Thoracic aorta (tissue), 2 donors: Measurements from ENCODE around the gene OR6M1. TPM values are rescaled to one million over a fixed set of nuclear protein-coding genes. Genes with fewer than 3 reads are reported as not detected.

Experiments used
- ATAC-seq: fragments of 150-250 bp; one replicate; pipeline ENCODE4 v1.8.0; 2017; ENCODE audit warnings: low read depth; ENCODE audit not compliant: insufficient number of reproducible peaks, low FRiP score
- DNase-seq: peaks from one replicate; pipeline ENCODE4 v3.0.0-alpha.2; 2020; ENCODE audit warnings: low spot score
- H3K27ac ChIP-seq, 2 donors: fragments of 200-600 bp; sonication (generic); 1 replicate in 1 of 2; 2 replicates in 1 of 2; pipeline ENCODE4 v1.5.1; 2016; ENCODE audit warnings: mild to moderate bottlenecking in 2 of 2, moderate library complexity in 2 of 2
- H3K27me3 ChIP-seq: fragments of 200-600 bp; sonication (generic); replicated peaks from 2 replicates; pipeline ENCODE4 v1.6.0; 2016; ENCODE audit warnings: mild to moderate bottlenecking; ENCODE audit not compliant: insufficient read depth
- H3K36me3 ChIP-seq: fragments of 200-600 bp; sonication (generic); one replicate; pipeline ENCODE4 v1.5.1; 2016
- H3K4me1 ChIP-seq, 2 donors: fragments of 200-600 bp; sonication (generic); 1 replicate in 1 of 2; 2 replicates in 1 of 2; pipeline versions ENCODE4 v1.5.1 to v1.6.0; 2016; ENCODE audit warnings: low read depth in 2 of 2, mild to moderate bottlenecking in 1 of 2; ENCODE audit not compliant: control insufficient read depth in 1 of 2
- H3K4me3 ChIP-seq: fragments of 200-600 bp; sonication (generic); 2 replicates; pipeline ENCODE4 v1.5.1; 2016; ENCODE audit warnings: mild to moderate bottlenecking
- H3K9me3 ChIP-seq: fragments of 200-600 bp; sonication (generic); 2 replicates; pipeline ENCODE4 v1.5.1; 2016
- CTCF ChIP-seq: fragments of 200-600 bp; sonication (generic); IDR thresholded peaks from one replicate; pipeline ENCODE4 v1.5.1; 2019; ENCODE audit warnings: antibody characterized with exemption
- total RNA-seq, 2 donors: library from RNA; depleted of rRNA; stranded (reverse); fragments of >200 nt; gene quantifications; one replicate each; pipeline versions ENCODE4 v1.1.0 to v1.2.3, GENCODE V29; 2016

OR6M1 gene
- total RNA-seq: not detected

- Histone ChIP-seq H3K9me3 (no peaks in the 10 kb centered on the region), H3K36me3 (no peaks in the 10 kb centered on the region), H3K27ac (no peak within 1 kb of the TSS), H3K4me3 (no peak within 1 kb of the TSS), H3K4me1 (no peaks in the 10 kb centered on the region), H3K27me3 (no peaks in the 10 kb centered on the region)
- no peak for TF ChIP-seq CTCF
- no peak for DNase-seq
- ATAC-seq: no peak
Observed at GRCh38 chr11:123806249-123806648, at the start of gene OR6M1. TSS of gene OR6M1 (minus strand) at chr11:123806349. CDS start at chr11:123806349, 0 bp downstream.

GRCh38 chr11:123853038-123853437 is 46.9 kb upstream of the OR6M1 start:
- no peak for TF ChIP-seq CTCF
- Histone ChIP-seq H3K4me1 (no peaks in the 10 kb centered on the region), H3K4me3 (no peak overlapping the region), H3K27ac (no peak overlapping the region), H3K27me3 (no peaks in the 10 kb centered on the region), H3K9me3 (no peaks in the 10 kb centered on the region), H3K36me3 (no peaks in the 10 kb centered on the region)
- DNase-seq (no peak), ATAC-seq (no peak)

GRCh38 chr11:123852321-123852720 is 46.2 kb upstream of the OR6M1 start:
- ATAC-seq: no peak
- Histone ChIP-seq H3K27me3 (no peaks in the 10 kb centered on the region), H3K4me1 (no peaks in the 10 kb centered on the region), H3K9me3 (no peaks in the 10 kb centered on the region), H3K27ac (no peak overlapping the region), H3K4me3 (no peak overlapping the region), H3K36me3 (no peaks in the 10 kb centered on the region)
- DNase-seq: no peak
- no peak for TF ChIP-seq CTCF

- H3K9me3 ChIP-seq: no peaks in the 10 kb centered on the region
- ATAC-seq: no peak
- H3K27me3 ChIP-seq: no peaks in the 10 kb centered on the region
- no peak for TF ChIP-seq CTCF
- no peaks in the 10 kb centered on the region for H3K36me3 ChIP-seq
- no peak overlapping the region for H3K27ac ChIP-seq
- no peak for DNase-seq
- no peaks in the 10 kb centered on the region for H3K4me1 ChIP-seq
- H3K4me3 ChIP-seq: no peak overlapping the region
Observed at GRCh38 chr11:123851110-123851509, 45.0 kb upstream of the OR6M1 start.

GRCh38 chr11:123841174-123841573 is 35.0 kb upstream of the OR6M1 start:
- Histone ChIP-seq H3K9me3 (no peaks in the 10 kb centered on the region), H3K36me3 (no peaks in the 10 kb centered on the region), H3K4me3 (no peak overlapping the region), H3K27me3 (no peaks in the 10 kb centered on the region), H3K4me1 (no peaks in the 10 kb centered on the region), H3K27ac (no peak overlapping the region)
- ATAC-seq (no peak), DNase-seq (no peak)
- no peak for TF ChIP-seq CTCF
